H1 (cell line): ENCODE data around the gene ACTL9. TPM values are rescaled to one million over a fixed set of nuclear protein-coding genes. Genes with fewer than 3 reads are reported as not detected.

Experiments
- CTCF ChIA-PET: fragments of 300-600 bp; sonication (Branson Sonifier 250); formaldehyde crosslinking; loops from one replicate; lab custom pipeline; 2021; ENCODE audit not compliant: partially characterized antibody; lab: Charles Lee
- POLR2A ChIA-PET: fragments of 300-600 bp; sonication (Branson Sonifier 250); formaldehyde crosslinking; loops from one replicate; lab custom pipeline; 2021; ENCODE audit warnings: inconsistent platforms; ENCODE audit not compliant: partially characterized antibody; lab: Charles Lee
- DNase-seq, 2 experiments: peaks; one replicate each; pipeline versions ENCODE4 v3.0.0 to v3.0.0-alpha.2; 2010 to 2022; ENCODE audit warnings: low spot score in 2 of 2, low read depth in 1 of 2, mixed read lengths in 1 of 2
- FAIRE-seq: peaks from 2 replicates; lab custom pipeline; 2011; peaks lifted over from hg19 to GRCh38; lab: Jason Lieb, UNC
- H2AFZ ChIP-seq: 2 replicates; pipeline ENCODE4 v1.8.1; 2012; ENCODE audit warnings: low read length, inconsistent platforms
- H2AK5ac ChIP-seq: 2 replicates; pipeline ENCODE4 v1.6.1; 2013; ENCODE audit warnings: low read depth, low read length
- H2BK120ac ChIP-seq: replicated peaks from 2 replicates; pipeline ENCODE3; 2013; ENCODE audit warnings: low read depth, low read length, inconsistent platforms
- H2BK12ac ChIP-seq: 2 replicates; pipeline ENCODE4 v1.6.1; 2013; ENCODE audit warnings: low read depth, low read length
- H2BK15ac ChIP-seq: 2 replicates; pipeline ENCODE4 v1.6.1; 2013; ENCODE audit warnings: low read length
- H2BK20ac ChIP-seq: 2 replicates; pipeline ENCODE4 v1.6.1; 2013; ENCODE audit warnings: low read length
- H2BK5ac ChIP-seq: 2 replicates; pipeline ENCODE4 v1.6.1; 2013; ENCODE audit warnings: low read depth, low read length
- H3K14ac ChIP-seq: 2 replicates; pipeline ENCODE4 v1.6.1; 2013; ENCODE audit warnings: inconsistent platforms; ENCODE audit not compliant: insufficient read length
- H3K18ac ChIP-seq: 2 replicates; pipeline ENCODE4 v1.6.1; 2013; ENCODE audit warnings: low read length; ENCODE audit errors: extremely low read depth
- H3K23ac ChIP-seq: 2 replicates; pipeline ENCODE4 v1.6.1; 2013; ENCODE audit warnings: inconsistent platforms; ENCODE audit not compliant: insufficient read length
- H3K23me2 ChIP-seq: 2 replicates; pipeline ENCODE4 v1.6.1; 2013; ENCODE audit warnings: low read depth, low read length
- H3K27ac ChIP-seq: 2 replicates; pipeline ENCODE4 v1.6.1; 2011; ENCODE audit warnings: low read depth, low read length, inconsistent platforms
- H3K27me3 ChIP-seq, 4 experiments: replicated peaks in 1 of 4; 1 replicate in 1 of 4; 2 replicates in 3 of 4; pipeline versions ENCODE4 v1.6.1 to v1.8.1; 2011 to 2013; ENCODE audit warnings: low read length in 3 of 4, mild to moderate bottlenecking in 3 of 4, inconsistent platforms in 2 of 4, mixed read lengths in 2 of 4, moderate library complexity in 1 of 4; ENCODE audit not compliant: control insufficient read depth in 3 of 4, insufficient read depth in 3 of 4; ENCODE audit errors: extremely low read depth in 1 of 4
- H3K36me3 ChIP-seq, 4 experiments: 2 replicates each; pipeline versions ENCODE4 v1.6.1 to v1.8.1; 2011 to 2013; ENCODE audit warnings: mild to moderate bottlenecking in 4 of 4, low read length in 3 of 4, moderate library complexity in 2 of 4, control low read depth in 1 of 4, inconsistent platforms in 1 of 4; ENCODE audit not compliant: insufficient read depth in 4 of 4, control insufficient read depth in 2 of 4
- H3K4ac ChIP-seq: replicated peaks from 2 replicates; pipeline ENCODE3; 2013; ENCODE audit warnings: low read length, low read depth, mixed read lengths, inconsistent platforms; ENCODE audit not compliant: insufficient read length
- H3K4me1 ChIP-seq, 4 experiments: replicated peaks in 1 of 4; 1 replicate in 1 of 4; 2 replicates in 3 of 4; pipeline versions ENCODE4 v1.6.1 to v1.8.1; 2011 to 2013; ENCODE audit warnings: low read length in 3 of 4, inconsistent platforms in 2 of 4, mixed read lengths in 1 of 4; ENCODE audit not compliant: insufficient read depth in 4 of 4, control insufficient read depth in 3 of 4
- H3K4me2 ChIP-seq, 2 experiments: 2 replicates each; pipeline versions ENCODE4 v1.6.1 to v1.8.1; 2011 to 2013; ENCODE audit warnings: low read depth in 2 of 2, low read length in 2 of 2, control low read depth in 1 of 2, inconsistent platforms in 1 of 2, mild to moderate bottlenecking in 1 of 2; ENCODE audit not compliant: insufficient read depth in 1 of 2
- H3K4me3 ChIP-seq, 4 experiments: fragments of 200-600, 300-600 bp in 1 of 4; sonication (generic), shearing (Covaris generic), sonication (Bioruptor Twin) in 1 of 4; 2 replicates each; pipeline versions ENCODE4 v1.5.1 to v1.8.1; 2011 to 2016; ENCODE audit warnings: low read length in 4 of 4, low read depth in 3 of 4, control low read depth in 2 of 4, inconsistent platforms in 2 of 4, mild to moderate bottlenecking in 2 of 4, mixed read lengths in 1 of 4, moderate library complexity in 1 of 4; ENCODE audit not compliant: insufficient read depth in 2 of 4; ENCODE audit errors: extremely low read depth in 1 of 4
- H3K56ac ChIP-seq: replicated peaks from 2 replicates; pipeline ENCODE3; 2013; ENCODE audit warnings: low read depth, mild to moderate bottlenecking, mixed read lengths, low read length, inconsistent platforms; ENCODE audit not compliant: insufficient read length
- H3K79me1 ChIP-seq: 2 replicates; pipeline ENCODE4 v1.6.1; 2013; ENCODE audit warnings: low read depth, low read length, control low read depth
- H3K79me2 ChIP-seq, 2 experiments: 2 replicates each; pipeline versions ENCODE4 v1.6.1 to v1.8.1; 2012 to 2013; ENCODE audit warnings: low read length in 2 of 2, mild to moderate bottlenecking in 2 of 2, inconsistent platforms in 1 of 2; ENCODE audit not compliant: insufficient read depth in 2 of 2, control insufficient read depth in 1 of 2
- H3K9ac ChIP-seq, 4 experiments: replicated peaks in 1 of 4; 1 replicate in 1 of 4; 2 replicates in 3 of 4; pipeline versions ENCODE4 v1.6.1 to v1.8.1; 2011 to 2013; ENCODE audit warnings: low read depth in 3 of 4, low read length in 3 of 4, control low read depth in 2 of 4, mild to moderate bottlenecking in 2 of 4, moderate library complexity in 2 of 4, inconsistent platforms in 1 of 4; ENCODE audit errors: extremely low read depth in 1 of 4
- H3K9me3 ChIP-seq, 2 experiments: 2 replicates each; pipeline versions ENCODE4 v1.6.1 to v1.8.1; 2012 to 2013; ENCODE audit warnings: mild to moderate bottlenecking in 2 of 2, moderate library complexity in 2 of 2, control low read depth in 1 of 2, inconsistent platforms in 1 of 2, low read depth in 1 of 2, low read length in 1 of 2, mixed read lengths in 1 of 2; ENCODE audit not compliant: insufficient read depth in 2 of 2
- H4K20me1 ChIP-seq, 2 experiments: replicated peaks in 1 of 2; 2 replicates each; pipeline versions ENCODE3 to v1.8.1; 2011 to 2013; ENCODE audit warnings: inconsistent platforms in 2 of 2, low read length in 2 of 2, mild to moderate bottlenecking in 1 of 2; ENCODE audit not compliant: insufficient read depth in 2 of 2, control insufficient read depth in 1 of 2
- H4K5ac ChIP-seq: 2 replicates; pipeline ENCODE4 v1.6.1; 2013; ENCODE audit warnings: low read length, low read depth, mixed read lengths, inconsistent platforms; ENCODE audit not compliant: insufficient read length
- H4K8ac ChIP-seq: 2 replicates; pipeline ENCODE4 v1.8.0; 2013; ENCODE audit warnings: mild to moderate bottlenecking, moderate library complexity, low read length, inconsistent platforms; ENCODE audit not compliant: insufficient read depth; ENCODE audit errors: extremely low read depth
- H4K91ac ChIP-seq: replicated peaks from 2 replicates; pipeline ENCODE3; 2013; ENCODE audit warnings: low read length, mixed read lengths, inconsistent platforms; ENCODE audit not compliant: insufficient read length
- WGBS, 2 experiments: shearing (Covaris generic) in 1 of 2; methylation state at CpG; one replicate each; pipeline versions ENCODE4 v1.1.6 to v1.1.7; 2013 to 2015; ENCODE audit warnings: low lambda C conversion rate in 2 of 2, mixed read lengths in 2 of 2, inconsistent platforms in 1 of 2, low coverage in 1 of 2, missing lambda C conversion rate in 1 of 2; ENCODE audit not compliant: insufficient replicate concordance in 2 of 2, insufficient coverage in 1 of 2, insufficient read length in 1 of 2; ENCODE audit errors: extremely low coverage in 1 of 2, missing lambda C conversion rate in 1 of 2; 5-methylcytosine and 5-hydroxymethylcytosine counted together
- polyA plus RNA-seq, 7 experiments: library from polyadenylated mRNA; depleted of rRNA in 3 of 7; stranded (reverse) in 5 of 7; unstranded in 2 of 7; fragments of >200 nt in 5 of 7; fragments of 200-250 nt in 2 of 7; gene quantifications; 1 replicate in 5 of 7; 2 replicates in 1 of 7; 4 replicates in 1 of 7; pipeline versions ENCODE4 v1.2.1 to v1.2.3, GENCODE V29; 2011 to 2013; ENCODE audit warnings: missing spikeins in 2 of 7, mixed read lengths in 2 of 7
- total RNA-seq: library from RNA; stranded (reverse); fragmentation: NEBNext Ultra II Directional; extraction: Animal tissue kit (Norgen Biotek cat#: 25700); gene quantifications from 2 replicates; pipeline ENCODE4 v1.2.1, GENCODE V29; 2021

ACTL9 gene
- total and polyA plus RNA-seq, 2 of the 8 experiments (the other 6 are each of a cell fraction or from before 2014, with no cell fraction given): not detected

DNA sequence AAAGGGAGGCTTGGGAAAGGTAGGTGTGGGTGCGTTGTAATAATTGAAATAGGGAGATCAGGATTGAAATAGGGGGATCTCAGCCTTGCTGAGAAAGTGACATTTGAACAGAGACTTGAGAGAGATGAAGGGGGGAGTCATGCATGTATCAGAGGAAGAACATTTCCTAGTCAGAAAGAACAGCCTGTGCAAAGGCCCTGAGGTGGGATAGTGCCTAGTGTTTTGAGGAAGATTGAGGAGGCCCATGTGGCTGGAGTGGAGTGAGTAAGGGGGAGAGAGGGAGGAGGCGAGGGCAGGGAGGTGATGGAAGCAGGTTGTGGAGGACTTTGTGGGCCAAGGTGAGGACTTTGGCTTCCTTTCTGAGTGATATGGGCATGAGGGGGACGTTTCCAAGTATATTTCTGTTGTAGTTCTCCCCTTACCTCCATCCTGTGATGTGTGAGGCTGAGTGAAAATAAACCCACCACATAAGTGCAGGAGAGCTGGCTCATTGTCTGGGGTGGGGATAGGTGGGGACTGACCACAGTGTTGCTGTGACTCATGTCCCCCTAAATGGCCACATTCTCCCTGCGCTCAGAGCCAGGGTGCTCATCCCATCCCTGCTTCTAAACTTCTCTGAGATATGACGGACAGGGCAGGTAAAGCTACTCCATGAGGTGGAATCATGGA lies 17.8 kb downstream of the ACTL9 start:
- no peaks in the 10 kb centered on the region for H3K36me3 ChIP-seq
- no peak overlapping the region for H3K56ac ChIP-seq
- no peak overlapping the region for H3K4me3 ChIP-seq
- H4K91ac ChIP-seq: no peak overlapping the region
- no peak overlapping the region for H2AK5ac ChIP-seq
- no peak overlapping the region for H3K4me2 ChIP-seq
- H2BK120ac ChIP-seq: no peak overlapping the region
- DNase-seq (no peak), FAIRE-seq (no peak)
- H2BK15ac ChIP-seq: no peak overlapping the region
- ChIA-PET POLR2A (no interaction called here), CTCF (interaction anchor here (1.0 kb wide), 1 partner anchor 13 kb away, joined by 3 read pairs; no protein-coding TSS in a partner anchor)
- H3K79me2 ChIP-seq: no peaks in the 10 kb centered on the region
- no peak overlapping the region for H2BK20ac ChIP-seq
- 64 to 100% methylated on average over 1 to 5 of the region's 5 CpGs for WGBS, 2 experiments
- H3K9ac ChIP-seq: no peak overlapping the region
- H3K4ac ChIP-seq: no peak overlapping the region
- H3K79me1 ChIP-seq: no peaks in the 10 kb centered on the region
- no peak overlapping the region for H2BK5ac ChIP-seq
- H3K23me2 ChIP-seq: peaks cover 9% of the 10 kb centered on the region; the same call in 1 of the 2 replicates
- peaks cover 25 to 36% of the 10 kb centered on the region in 2 experiments; a peak in 3 of 4 replicates for H3K9me3 ChIP-seq
- no peak overlapping the region for H2BK12ac ChIP-seq
- H3K14ac ChIP-seq: no peak overlapping the region
- no peak overlapping the region for H3K27ac ChIP-seq
- H4K8ac ChIP-seq: no peak overlapping the region
- H3K23ac ChIP-seq: no peak overlapping the region
- H3K4me1 ChIP-seq: no peaks in the 10 kb centered on the region
- H4K5ac ChIP-seq: no peak overlapping the region
- H2AFZ ChIP-seq: no peak overlapping the region
- H3K18ac ChIP-seq: no peak overlapping the region
- no peaks in the 10 kb centered on the region for H3K27me3 ChIP-seq
- no peaks in the 10 kb centered on the region for H4K20me1 ChIP-seq
